22Rv1 (cell line): Measurements from ENCODE around the gene LRP5.

Experiments used
- H3K27ac ChIP-seq: fragments of 450-650 bp; 2 replicates; pipeline ENCODE4 v1.5.1; 2017
- ZFX ChIP-seq: fragments of 450-650 bp; IDR thresholded peaks from 2 replicates; pipeline ENCODE4 v1.6.1; 2017; ENCODE audit warnings: antibody characterized with exemption, borderline replicate concordance
- TF ChIP-seq, protein P1 (sequence below): fragments of 450-650 bp; IDR thresholded peaks from 2 replicates; pipeline ENCODE4 v1.5.1; 2017; ENCODE audit warnings: mild to moderate bottlenecking

Gene LRP5

DNA sequence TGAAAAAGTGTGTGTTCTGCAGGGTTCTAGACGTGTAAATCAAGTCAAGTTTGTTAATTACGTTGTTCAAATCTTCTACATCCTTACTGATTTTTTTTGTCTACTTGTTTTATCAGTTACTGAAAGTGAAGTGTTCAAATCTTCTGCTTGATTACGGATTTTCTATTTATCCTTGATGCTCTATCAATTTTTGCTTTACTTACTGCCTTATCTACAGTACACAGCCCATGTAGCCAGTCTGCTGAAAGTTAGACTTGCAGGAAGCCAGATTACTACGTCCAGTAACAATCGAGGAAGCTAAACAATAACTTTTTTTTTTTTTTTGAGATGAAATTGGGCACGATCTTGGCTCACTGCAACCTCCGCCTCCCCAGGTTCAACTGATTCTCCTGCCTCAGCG, 25.0 kb upstream of the LRP5 start:
- TF ChIP-seq, protein P1, sequence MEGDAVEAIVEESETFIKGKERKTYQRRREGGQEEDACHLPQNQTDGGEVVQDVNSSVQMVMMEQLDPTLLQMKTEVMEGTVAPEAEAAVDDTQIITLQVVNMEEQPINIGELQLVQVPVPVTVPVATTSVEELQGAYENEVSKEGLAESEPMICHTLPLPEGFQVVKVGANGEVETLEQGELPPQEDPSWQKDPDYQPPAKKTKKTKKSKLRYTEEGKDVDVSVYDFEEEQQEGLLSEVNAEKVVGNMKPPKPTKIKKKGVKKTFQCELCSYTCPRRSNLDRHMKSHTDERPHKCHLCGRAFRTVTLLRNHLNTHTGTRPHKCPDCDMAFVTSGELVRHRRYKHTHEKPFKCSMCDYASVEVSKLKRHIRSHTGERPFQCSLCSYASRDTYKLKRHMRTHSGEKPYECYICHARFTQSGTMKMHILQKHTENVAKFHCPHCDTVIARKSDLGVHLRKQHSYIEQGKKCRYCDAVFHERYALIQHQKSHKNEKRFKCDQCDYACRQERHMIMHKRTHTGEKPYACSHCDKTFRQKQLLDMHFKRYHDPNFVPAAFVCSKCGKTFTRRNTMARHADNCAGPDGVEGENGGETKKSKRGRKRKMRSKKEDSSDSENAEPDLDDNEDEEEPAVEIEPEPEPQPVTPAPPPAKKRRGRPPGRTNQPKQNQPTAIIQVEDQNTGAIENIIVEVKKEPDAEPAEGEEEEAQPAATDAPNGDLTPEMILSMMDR, result no peak
- TF ChIP-seq ZFX, result no peak
- H3K27ac ChIP-seq, result no peak overlapping the region

DNA sequence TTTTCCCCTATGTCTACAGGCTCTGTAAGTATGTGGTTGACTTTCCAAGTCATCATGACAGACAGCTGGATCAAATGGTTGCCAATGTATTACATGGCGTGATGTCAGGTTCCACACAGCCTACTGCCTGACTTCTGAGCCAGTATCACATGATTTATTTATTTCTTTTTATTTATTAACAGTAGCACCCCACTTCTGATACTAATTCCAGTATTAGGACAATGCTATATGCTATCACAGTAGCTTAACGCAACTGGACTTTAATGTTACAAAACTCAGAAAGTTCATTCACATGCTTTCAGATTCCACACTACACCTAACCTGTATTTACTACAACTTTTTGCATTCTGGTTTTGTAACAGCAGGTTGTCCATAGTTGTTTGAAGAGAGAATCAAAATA, 22.9 kb upstream of the LRP5 start:
- TF ChIP-seq, protein P1, result no peak
- TF ChIP-seq ZFX, result no peak
- no peak overlapping the region for H3K27ac ChIP-seq

DNA sequence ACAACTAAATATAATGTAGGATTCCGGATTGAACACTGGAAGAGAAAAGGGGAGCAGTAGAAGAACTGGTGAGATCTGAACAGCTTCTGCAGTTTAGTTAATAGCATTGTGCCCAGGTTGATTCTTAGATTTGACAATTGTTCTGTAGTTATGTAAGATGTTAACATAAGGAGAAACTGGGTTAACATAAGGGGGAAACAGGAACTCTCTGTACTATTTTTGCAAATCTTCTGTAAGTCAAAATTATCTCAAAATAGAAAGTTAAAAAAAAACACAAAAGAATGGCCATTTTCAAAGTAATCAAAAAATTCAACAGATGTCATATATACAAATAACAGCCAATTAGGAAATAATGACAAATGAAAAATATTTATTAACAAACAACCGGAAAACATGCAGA, 18.7 kb upstream of the LRP5 start:
- no peak overlapping the region for H3K27ac ChIP-seq
- TF ChIP-seq, protein P1, result no peak
- TF ChIP-seq ZFX, result no peak

DNA sequence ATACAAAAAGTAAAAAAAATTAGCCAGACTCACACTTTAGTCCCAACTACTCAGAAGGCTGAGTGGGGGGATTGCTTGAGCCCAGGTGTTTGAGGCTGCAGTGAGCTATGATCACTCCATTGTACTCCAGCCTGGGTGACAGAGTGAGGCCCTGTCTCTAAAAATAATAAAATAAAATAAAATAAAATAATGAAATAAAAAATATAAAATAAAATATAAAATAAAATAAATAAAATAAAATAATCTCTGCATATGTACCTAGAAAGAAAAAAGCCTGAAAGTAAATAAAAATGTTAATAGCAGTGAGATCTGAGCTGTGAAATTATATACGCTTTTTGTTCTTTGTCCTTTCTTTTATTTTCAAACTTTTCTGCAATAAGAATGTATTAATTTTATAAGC, 17.1 kb upstream of the LRP5 start:
- no peak overlapping the region for H3K27ac ChIP-seq
- no peak for TF ChIP-seq ZFX
- TF ChIP-seq, protein P1, result no peak

DNA sequence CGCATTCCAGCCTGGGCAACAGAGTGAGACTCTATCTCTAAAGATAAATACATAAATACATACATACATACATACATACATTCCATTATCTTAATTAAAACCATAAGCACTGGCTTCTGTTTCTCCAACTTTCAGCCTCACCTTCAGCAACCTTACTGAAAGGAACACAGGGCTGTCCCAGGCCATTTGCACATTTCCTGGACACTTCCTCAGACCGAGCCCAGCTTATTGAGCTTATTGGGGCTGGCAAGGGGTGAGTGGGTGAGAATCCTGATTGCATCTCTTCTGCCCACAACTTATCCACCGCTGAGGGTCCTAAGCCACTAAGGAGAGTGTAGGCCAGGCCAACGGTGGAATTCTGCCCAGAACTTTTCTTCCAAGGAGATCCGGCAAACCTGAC, 16.5 kb upstream of the LRP5 start:
- TF ChIP-seq ZFX, result no peak
- TF ChIP-seq, protein P1, result no peak
- no peak overlapping the region for H3K27ac ChIP-seq

DNA sequence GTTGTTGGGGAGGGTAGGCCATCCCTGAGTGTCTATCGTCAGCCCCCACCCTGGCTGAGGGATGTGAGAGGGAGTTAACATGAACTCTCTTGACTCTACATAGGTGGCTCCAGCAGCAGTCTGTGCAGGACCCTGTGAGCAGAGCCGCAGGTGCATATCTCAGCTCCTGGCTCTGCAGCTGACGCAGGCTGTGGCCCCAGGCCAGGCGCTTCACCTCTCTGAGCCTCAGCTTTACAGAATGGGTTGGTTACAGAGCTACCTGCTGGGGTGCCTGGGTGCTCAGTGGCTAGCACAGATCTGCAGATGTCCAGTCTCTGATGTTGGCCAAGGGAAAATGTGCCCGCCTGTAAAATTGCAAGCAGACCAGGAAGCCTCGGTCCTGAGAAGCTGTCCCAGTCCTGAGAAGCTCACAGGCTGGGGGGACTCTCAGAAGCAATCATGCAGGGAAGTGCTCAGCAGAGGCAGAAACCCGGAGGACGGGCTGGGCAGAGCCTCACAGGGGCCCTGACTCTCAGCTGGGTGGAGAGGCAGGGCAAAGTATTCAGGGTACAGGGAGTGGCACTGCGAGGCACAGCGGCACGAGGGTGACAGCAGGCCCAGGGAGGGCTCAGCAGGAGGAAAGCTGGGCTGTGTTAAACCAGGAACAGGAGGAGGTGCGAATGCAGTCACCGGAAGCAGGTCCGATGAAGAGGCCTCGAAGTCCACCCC, 15.9 kb upstream of the LRP5 start:
- TF ChIP-seq, protein P1, result no peak
- no peak for TF ChIP-seq ZFX
- no peak overlapping the region for H3K27ac ChIP-seq

DNA sequence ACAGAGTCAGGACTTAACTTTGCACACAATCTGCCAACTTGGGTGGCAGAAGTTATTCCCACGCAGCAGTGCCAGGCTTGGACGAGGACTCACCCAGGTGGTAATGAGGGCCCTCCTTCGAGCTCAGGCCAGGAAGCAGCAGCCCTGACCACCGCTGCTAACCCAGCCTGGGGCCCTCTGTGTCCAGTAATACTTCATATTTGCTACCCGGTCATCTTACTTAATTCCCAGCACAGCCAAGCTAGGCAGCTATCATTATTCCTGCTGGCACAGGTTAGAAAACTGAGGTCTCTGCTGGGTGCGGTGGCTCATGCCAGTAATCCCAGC, 15.4 kb upstream of the LRP5 start:
- TF ChIP-seq, protein P1, result no peak
- H3K27ac ChIP-seq, result no peak overlapping the region
